HUES6 (cell line): ENCODE data around the gene NR2F1-AS1.
A peak's percentile ranks its signal among the peaks of the same experiment; 100 is the strongest.

Source experiments
- H3K27ac ChIP-seq: 2 replicates; pipeline ENCODE4 v1.7.0; 2013; ENCODE audit warnings: low read depth, mild to moderate bottlenecking, low read length, inconsistent platforms
- H3K27me3 ChIP-seq: 2 replicates; pipeline ENCODE4 v1.6.1; 2013; ENCODE audit warnings: low read length; ENCODE audit not compliant: control insufficient read depth, insufficient read depth
- H3K36me3 ChIP-seq: 2 replicates; pipeline ENCODE4 v1.6.1; 2013; ENCODE audit warnings: low read length; ENCODE audit not compliant: control insufficient read depth, insufficient read depth
- H3K4me1 ChIP-seq: 2 replicates; pipeline ENCODE4 v1.6.1; 2013; ENCODE audit warnings: low read length; ENCODE audit not compliant: control insufficient read depth, insufficient read depth
- H3K4me3 ChIP-seq: 2 replicates; pipeline ENCODE4 v1.5.1; 2013; ENCODE audit warnings: low read depth, low read length
- H3K9ac ChIP-seq: one replicate; pipeline ENCODE4 v1.6.1; 2013; ENCODE audit warnings: mild to moderate bottlenecking, low read length
- H3K9me3 ChIP-seq: 2 replicates; pipeline ENCODE4 v1.6.1; 2013; ENCODE audit warnings: low read depth, low read length; ENCODE audit not compliant: control insufficient read depth, insufficient read depth

Gene NR2F1-AS1

DNA sequence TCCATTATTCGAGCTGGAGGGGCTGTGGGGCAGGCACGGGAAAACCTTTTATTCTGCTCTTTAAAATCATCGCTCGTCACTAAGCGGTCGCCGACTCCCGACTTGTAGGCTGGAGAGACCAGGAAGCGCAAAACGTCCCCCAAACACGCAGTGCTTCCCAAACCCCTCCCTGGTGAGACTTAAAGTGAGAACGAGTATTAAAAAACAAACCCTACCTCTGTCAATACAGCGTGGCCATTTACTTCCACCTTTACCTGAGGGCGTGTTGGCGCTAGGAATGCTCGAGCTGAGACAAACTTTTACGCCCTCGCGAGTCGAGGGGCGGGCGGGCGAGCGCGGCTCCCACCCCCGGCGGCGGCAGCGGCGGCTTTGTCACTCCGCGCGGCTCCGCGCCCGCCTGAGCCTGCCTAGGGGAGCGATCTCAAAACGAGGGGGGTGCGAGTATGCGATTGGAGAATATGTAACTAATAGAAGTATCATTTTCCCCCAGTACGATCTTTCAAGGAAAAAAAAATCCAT lies at the start of gene NR2F1-AS1:
TSS of gene NR2F1-AS1 (minus strand) at position 293 of the 519 bp plus-strand sequence.
- H3K9me3 ChIP-seq, result no peaks in the 10 kb centered on the region
- peak within 1 kb of the TSS; percentile 60 for H3K4me3 ChIP-seq
- peaks cover 96% of the 10 kb centered on the region for H3K27me3 ChIP-seq
- no peak within 1 kb of the TSS for H3K9ac ChIP-seq
- H3K27ac ChIP-seq, result no peak within 1 kb of the TSS
- H3K4me1 ChIP-seq, result peaks cover 29% of the 10 kb centered on the region
- H3K36me3 ChIP-seq, result no peaks in the 10 kb centered on the region

DNA sequence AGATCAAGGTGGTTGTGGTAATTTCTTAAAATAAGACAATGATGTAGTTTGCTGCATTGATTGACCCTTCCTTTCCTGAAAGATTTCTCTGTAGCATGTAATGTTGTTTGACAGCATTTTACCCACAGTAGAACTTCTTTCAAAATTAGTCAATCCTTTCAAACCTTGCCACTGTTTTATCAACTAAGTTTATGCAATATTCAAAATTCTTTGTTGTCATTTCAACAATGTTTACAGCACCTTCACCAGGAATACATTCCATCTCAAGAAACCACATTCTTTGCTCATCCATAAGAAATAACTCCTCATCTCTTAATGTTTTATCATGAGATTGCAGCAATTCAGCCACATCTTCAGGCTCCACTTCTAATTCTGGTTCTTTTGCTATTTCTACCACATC lies 45.8 kb upstream of the NR2F1-AS1 start:
- Histone ChIP-seq H3K27me3 (peaks cover 46% of the 10 kb centered on the region), H3K27ac (no peak overlapping the region), H3K4me3 (no peak overlapping the region), H3K36me3 (no peaks in the 10 kb centered on the region), H3K9me3 (no peaks in the 10 kb centered on the region), H3K9ac (no peak overlapping the region), H3K4me1 (no peaks in the 10 kb centered on the region)

DNA sequence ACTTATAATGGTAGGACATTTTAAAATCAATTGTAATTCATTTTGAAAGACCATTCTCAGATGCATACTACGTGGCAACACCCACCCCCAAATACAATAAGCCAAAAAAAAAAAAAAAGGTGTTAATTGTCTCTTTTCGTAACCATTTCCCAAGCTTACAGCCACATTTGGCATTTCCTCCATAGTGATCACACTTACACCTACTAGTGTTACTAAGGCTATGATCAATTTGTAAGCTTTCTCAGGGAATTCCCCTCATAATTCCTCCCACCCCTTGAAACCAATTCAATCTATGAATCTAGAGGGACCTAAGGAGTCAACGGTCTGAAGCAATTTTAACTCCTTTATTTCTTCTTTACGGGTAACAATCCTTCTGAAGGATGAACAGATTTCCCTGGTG lies 42.1 kb upstream of the NR2F1-AS1 start:
- H3K27ac ChIP-seq, result no peak overlapping the region
- peaks cover 78% of the 10 kb centered on the region for H3K27me3 ChIP-seq
- no peak overlapping the region for H3K9ac ChIP-seq
- peaks cover 10% of the 10 kb centered on the region; the same call in 1 of the 2 replicates for H3K4me1 ChIP-seq
- no peaks in the 10 kb centered on the region for H3K9me3 ChIP-seq
- H3K4me3 ChIP-seq, result no peak overlapping the region
- no peaks in the 10 kb centered on the region for H3K36me3 ChIP-seq

DNA sequence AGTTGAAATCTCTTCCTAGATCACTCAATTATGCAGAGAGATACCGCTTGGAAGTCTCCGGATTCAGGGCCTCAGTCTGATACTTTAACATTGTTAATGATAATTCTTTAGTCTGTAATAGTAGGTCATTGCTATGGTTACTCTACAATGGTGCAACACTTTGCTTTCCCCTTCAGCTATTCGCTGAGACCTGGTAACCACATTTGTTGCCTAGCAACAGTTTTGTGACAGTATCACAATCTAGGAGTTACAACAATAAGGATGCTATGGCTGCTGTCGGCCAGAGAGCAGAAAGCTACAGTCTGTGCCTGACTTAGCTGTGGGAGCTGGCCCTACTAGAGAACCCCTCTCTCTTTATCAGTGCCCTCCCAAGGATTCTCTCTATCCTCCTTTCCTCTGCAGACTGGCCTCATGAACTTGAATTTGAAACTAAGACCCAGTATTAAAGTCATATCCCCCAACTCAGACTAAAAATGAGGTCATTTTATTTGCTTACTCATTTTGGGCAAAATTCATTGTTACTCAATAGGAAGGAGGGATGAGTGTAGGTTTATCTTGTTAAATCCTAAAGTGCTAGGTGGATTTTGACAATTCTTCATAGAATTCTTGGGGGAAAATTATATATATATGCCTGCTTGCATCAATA lies 41.3 kb upstream of the NR2F1-AS1 start:
- Histone ChIP-seq H3K27ac (no peak overlapping the region), H3K4me1 (peaks cover 10% of the 10 kb centered on the region; the same call in 1 of the 2 replicates), H3K9me3 (no peaks in the 10 kb centered on the region), H3K4me3 (no peak overlapping the region), H3K27me3 (peaks cover 86% of the 10 kb centered on the region), H3K9ac (no peak overlapping the region), H3K36me3 (no peaks in the 10 kb centered on the region)

DNA sequence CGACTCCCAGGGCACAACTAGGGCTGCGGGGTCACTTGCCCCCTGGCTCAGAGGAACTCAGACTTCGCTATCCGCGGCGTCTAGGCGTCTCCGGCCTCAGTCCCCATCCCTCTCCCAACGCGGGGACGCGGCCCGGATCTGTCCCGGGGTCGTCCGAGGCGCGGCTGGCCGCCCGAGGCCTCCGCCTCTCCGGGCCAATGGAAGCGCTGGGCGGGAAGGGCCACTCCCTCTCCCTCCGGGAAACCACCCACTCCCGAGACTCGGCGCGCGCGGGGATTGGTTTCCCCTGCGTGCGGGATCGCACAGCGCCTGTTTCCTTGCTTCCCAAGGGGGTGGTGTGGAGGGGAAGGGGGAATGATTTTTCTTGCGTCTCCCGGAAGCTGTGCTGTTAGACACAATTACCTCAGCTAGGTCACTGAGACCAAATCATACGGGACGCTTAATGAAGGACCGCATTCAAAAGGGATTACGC lies 40.3 kb upstream of the NR2F1-AS1 start:
- Histone ChIP-seq H3K4me1 (peaks cover 10% of the 10 kb centered on the region; the same call in 1 of the 2 replicates), H3K27ac (no peak overlapping the region), H3K36me3 (no peaks in the 10 kb centered on the region), H3K27me3 (peaks cover 94% of the 10 kb centered on the region), H3K9ac (peak overlapping the region; percentile 58), H3K9me3 (no peaks in the 10 kb centered on the region), H3K4me3 (peak overlapping the region; percentile 83)

DNA sequence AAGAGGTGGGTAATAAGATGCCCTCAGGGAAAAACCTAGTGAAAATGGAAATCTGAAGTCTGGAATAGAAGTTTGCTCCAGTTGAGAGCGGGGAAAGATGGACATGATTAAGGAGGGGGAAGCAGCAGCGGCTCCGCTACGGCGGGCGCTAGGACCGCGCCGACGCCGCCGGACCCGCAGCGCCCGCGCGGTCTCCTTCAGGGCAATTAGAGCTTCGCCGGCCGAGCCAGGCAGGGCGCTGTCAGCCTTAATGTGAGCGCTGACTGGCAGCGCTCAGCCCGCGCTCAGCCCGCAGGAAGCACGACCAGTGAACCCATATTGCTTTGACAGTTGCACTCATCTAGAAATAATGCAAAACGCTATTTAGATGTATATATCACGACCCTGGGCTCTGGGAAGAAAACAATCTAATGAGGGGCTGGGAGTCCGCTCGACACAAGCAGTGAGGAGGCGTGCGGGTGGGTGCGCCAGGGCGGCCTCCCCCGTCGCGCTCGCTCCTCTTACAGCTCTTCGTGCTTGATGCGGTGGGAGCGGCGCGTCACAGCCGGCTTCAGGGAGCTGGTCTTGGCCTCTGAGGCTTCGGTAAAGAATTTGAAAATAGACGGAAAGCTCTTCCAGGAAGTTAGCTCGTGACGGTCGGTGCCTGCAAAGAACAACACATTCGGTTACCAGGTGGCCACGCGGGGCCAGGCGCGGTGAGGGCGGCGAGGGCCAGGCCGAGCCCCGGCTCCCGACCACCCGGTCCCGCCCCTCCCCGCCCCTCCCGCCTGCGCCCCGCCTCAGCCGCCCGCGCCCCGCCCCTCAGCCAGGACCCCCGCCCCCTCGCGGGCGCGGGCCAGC lies 39.7 kb upstream of the NR2F1-AS1 start:
- no peaks in the 10 kb centered on the region for H3K36me3 ChIP-seq
- peak overlapping the region; percentile 58 for H3K9ac ChIP-seq
- peaks cover 94% of the 10 kb centered on the region for H3K27me3 ChIP-seq
- peak overlapping the region; percentile 83 for H3K4me3 ChIP-seq
- no peak overlapping the region for H3K27ac ChIP-seq
- no peaks in the 10 kb centered on the region for H3K9me3 ChIP-seq
- H3K4me1 ChIP-seq, result peaks cover 10% of the 10 kb centered on the region; the same call in 1 of the 2 replicates

DNA sequence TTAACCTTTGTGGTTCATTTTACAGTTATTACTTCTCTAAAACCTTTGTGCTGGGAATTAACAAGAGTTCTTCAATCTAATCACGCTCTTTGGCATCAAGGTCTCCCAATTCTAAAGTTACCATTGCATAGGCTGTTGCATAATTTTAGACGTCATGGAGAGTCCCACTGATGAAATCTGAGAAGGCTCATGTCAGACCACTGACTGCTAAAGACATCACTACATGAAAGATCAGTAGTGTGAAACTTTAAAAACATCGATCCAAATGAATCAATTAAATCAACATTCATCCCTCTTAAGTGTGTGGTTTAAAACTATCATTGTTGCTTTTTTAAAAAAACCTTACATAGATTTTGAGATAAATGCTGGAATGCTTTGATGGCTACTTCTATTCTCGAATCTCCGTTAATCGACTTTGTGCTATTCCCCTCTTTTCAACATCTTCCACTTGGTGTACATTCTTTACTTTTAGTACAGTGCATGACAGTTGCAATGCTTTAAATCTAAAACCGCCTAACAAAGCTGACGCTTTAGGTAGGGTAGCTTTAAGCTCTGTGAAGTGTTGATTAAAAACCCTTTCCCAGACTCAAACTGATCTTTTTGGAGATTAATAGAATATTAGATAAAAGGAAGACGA lies 35.6 kb upstream of the NR2F1-AS1 start:
- peaks cover 95% of the 10 kb centered on the region for H3K27me3 ChIP-seq
- H3K9ac ChIP-seq, result no peak overlapping the region
- H3K9me3 ChIP-seq, result no peaks in the 10 kb centered on the region
- no peak overlapping the region for H3K27ac ChIP-seq
- no peaks in the 10 kb centered on the region for H3K36me3 ChIP-seq
- H3K4me1 ChIP-seq, result peaks cover 10% of the 10 kb centered on the region; the same call in 1 of the 2 replicates
- no peak overlapping the region for H3K4me3 ChIP-seq

DNA sequence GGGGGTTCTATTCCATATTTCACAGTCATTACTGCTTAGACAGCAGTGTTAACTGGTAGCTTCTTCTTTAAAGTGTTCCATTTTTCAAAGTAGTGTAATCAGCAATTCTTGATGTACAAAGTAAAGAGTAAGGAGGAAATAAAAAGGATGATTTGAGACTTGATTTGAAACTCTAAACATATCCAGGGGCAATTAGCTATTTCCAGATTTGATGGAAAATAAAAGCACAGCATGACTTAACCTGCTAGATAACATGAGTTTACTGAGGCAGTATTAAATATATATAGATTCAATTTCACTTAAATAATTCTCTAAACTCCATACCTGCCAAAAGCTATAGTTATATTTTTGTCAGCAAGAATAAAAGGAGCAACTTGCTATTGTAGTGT lies 31.8 kb upstream of the NR2F1-AS1 start:
- no peak overlapping the region for H3K4me3 ChIP-seq
- H3K9me3 ChIP-seq, result no peaks in the 10 kb centered on the region
- no peak overlapping the region for H3K9ac ChIP-seq
- H3K36me3 ChIP-seq, result no peaks in the 10 kb centered on the region
- peaks cover 99% of the 10 kb centered on the region for H3K27me3 ChIP-seq
- H3K27ac ChIP-seq, result no peak overlapping the region
- H3K4me1 ChIP-seq, result peaks cover 5% of the 10 kb centered on the region; the same call in 1 of the 2 replicates

DNA sequence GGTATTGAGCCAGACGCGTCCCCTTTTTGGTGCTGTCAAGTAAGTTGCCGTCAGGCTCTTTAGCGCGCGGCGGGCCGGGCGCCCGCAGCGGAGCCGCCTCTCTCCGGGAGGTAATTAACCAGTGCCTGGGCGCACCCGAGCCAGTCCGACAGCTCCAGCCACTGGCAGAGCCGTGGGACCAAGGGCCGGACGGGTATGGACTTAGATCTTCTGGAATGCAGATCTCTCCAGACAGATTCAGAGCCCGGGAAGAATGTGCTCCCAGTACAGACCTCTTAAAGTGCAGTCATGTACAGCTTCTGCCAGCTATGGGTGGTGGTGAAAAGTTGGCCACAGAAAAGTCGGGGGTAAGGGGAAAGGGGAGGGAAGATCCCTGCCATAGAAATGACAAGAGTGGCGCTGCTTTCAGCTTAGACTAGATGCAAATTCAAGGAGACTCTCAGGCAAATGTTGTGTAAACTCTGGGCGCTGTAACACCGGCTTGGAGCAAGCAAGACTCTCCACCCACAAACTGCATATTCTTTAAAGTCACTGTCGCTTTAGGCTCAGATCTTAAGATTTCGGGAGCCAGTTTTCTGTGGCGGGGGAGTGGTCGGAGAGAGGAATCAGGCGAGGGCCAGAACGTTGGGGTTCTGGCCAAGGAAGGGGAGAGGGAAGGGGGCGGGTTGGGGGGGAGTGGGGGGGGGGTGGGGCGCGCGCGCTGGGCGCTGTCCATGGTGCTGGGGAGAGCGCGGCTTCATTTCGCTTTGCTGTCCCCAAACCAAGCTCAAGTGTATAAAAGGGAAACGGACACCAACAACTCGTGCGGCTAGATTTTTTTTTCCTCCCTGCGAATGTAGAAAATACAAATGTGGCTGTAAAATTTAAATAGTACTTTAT lies 31.2 kb upstream of the NR2F1-AS1 start:
- H3K9me3 ChIP-seq, result no peaks in the 10 kb centered on the region
- H3K9ac ChIP-seq, result no peak overlapping the region
- peaks cover 99% of the 10 kb centered on the region for H3K27me3 ChIP-seq
- no peak overlapping the region for H3K27ac ChIP-seq
- no peaks in the 10 kb centered on the region for H3K36me3 ChIP-seq
- peak overlapping the region; percentile 38 for H3K4me3 ChIP-seq
- peaks cover 10% of the 10 kb centered on the region for H3K4me1 ChIP-seq

DNA sequence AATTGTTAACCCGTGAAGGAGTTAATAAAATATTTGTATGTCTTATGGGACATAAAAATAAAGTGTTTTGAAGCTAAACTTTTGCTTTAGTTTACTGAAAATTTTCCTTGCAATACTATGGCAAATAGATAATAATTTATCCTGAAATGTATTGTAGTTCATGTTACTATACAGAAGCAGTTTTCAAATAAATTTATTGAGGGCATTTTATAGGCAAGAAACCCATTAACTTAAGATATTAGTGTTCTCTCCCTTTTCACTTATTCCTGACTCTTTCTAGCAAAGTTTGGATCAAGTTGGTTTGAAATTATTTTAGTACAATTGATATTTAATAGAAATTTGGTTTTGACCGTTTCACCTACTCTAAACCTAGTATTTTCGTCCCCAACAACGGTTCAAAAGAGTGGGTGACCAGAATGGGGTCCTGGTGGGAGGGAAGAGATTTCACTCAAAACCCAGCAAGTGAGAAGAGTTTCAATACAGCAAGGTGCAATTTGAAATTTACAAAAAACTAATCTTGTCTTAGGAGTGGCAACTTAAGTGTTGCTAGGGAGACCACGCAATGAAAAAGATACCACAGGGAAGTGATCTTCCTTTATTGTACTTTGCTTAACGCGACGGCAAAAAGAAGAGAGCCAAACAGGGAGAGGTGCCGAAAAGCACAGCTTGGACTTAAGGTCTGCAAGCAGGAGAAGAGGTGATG lies 30.4 kb upstream of the NR2F1-AS1 start:
- Histone ChIP-seq H3K36me3 (no peaks in the 10 kb centered on the region), H3K4me1 (peaks cover 11% of the 10 kb centered on the region), H3K27ac (no peak overlapping the region), H3K4me3 (0 out of 2 replicates have a peak overlapping the region, but pooled peaks have one; percentile 38), H3K27me3 (peaks cover 99% of the 10 kb centered on the region), H3K9me3 (no peaks in the 10 kb centered on the region), H3K9ac (no peak overlapping the region)
